ENCODE measurements around the gene ZNF646. TPM values are rescaled to one million over a fixed set of nuclear protein-coding genes. Genes with fewer than 3 reads are reported as not detected.

The ZNF646 gene
- total RNA-seq, 1 donor: 18.5 TPM

DNA sequence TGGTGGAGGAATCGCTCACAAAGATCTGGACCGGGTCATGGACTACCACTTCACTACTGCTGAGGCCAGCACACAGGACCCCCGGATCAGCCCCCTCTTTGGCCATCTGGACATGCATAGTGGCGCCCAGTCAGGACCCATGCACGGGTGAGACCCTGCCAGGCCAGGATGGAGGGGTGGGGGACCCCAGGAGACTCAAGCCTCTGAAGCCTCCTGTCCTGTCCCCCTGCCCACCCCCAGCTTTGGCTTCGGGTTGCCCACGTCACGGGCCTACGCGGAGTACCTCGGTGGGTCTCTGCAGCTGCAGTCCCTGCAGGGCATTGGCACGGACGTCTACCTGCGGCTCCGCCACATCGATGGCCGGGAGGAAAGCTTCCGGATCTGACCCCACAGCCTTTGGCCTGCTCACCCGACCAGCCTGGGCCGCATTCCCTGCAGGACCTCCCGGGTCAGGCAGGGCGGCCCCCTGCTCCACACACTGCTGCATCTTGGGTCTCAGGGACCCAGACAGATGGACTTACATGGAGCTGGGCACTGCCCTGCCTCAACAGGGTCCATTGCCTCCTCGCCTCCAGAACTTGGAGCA is 37.8 kb downstream of the ZNF646 start:
- no peak overlapping the region for H2AFZ ChIP-seq (ENCODE audit: low read length)
- H3K79me2 ChIP-seq (ENCODE audit: insufficient read depth, low read length): peaks cover 19% of the 10 kb centered on the region
- no peak overlapping the region for H3K4me3 ChIP-seq (ENCODE audit: insufficient read depth, low read length)
- no peak overlapping the region for H3K4me2 ChIP-seq (ENCODE audit: insufficient read depth, low read length)
- peaks cover 11% of the 10 kb centered on the region for H3K4me1 ChIP-seq (ENCODE audit: insufficient read depth, low read length)
- peaks cover 3% of the 10 kb centered on the region for H4K20me1 ChIP-seq (ENCODE audit: insufficient read depth, low read length)
- H3K27me3 ChIP-seq (ENCODE audit: insufficient read depth, low read length): no peaks in the 10 kb centered on the region
- TF ChIP-seq, protein P1, sequence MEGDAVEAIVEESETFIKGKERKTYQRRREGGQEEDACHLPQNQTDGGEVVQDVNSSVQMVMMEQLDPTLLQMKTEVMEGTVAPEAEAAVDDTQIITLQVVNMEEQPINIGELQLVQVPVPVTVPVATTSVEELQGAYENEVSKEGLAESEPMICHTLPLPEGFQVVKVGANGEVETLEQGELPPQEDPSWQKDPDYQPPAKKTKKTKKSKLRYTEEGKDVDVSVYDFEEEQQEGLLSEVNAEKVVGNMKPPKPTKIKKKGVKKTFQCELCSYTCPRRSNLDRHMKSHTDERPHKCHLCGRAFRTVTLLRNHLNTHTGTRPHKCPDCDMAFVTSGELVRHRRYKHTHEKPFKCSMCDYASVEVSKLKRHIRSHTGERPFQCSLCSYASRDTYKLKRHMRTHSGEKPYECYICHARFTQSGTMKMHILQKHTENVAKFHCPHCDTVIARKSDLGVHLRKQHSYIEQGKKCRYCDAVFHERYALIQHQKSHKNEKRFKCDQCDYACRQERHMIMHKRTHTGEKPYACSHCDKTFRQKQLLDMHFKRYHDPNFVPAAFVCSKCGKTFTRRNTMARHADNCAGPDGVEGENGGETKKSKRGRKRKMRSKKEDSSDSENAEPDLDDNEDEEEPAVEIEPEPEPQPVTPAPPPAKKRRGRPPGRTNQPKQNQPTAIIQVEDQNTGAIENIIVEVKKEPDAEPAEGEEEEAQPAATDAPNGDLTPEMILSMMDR (IDR thresholded peaks at IDR 0.05; ENCODE audit: extremely low read depth, low read depth, low read length): no peak
- no peaks in the 10 kb centered on the region for H3K9me3 ChIP-seq (ENCODE audit: low read depth, low read length)
- peaks cover 38% of the 10 kb centered on the region for H3K36me3 ChIP-seq (ENCODE audit: insufficient read depth, low read length)
- peak; percentile 29 for DNase-seq (ENCODE audit: insufficient read length, low spot score, missing footprints)
- H3K27ac ChIP-seq (ENCODE audit: low read depth, low read length): no peak overlapping the region

DNA sequence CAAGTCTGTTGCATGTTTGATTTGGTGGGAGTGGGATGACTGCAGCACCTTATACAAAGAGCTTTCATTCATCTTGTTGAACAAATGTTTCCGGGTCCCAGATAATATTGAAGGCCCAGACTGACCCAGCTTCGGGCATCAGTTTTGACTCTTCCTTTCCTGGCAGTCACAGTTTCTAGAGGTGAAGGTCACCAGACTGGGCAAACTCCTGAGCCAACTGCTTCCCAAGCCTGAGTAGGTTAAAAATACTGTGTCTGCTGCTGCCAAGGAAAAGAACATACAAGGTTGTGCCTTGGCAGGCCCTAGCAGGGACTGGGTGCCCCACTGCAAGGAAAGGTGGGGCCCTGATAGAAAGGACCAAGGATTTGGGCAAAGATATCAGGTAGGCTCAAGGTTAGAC is 38.5 kb downstream of the ZNF646 start:
- H3K9me3 ChIP-seq (ENCODE audit: low read depth, low read length): no peaks in the 10 kb centered on the region
- H2AFZ ChIP-seq (ENCODE audit: low read length): no peak overlapping the region
- no peak overlapping the region for H3K4me2 ChIP-seq (ENCODE audit: insufficient read depth, low read length)
- H3K4me3 ChIP-seq (ENCODE audit: insufficient read depth, low read length): no peak overlapping the region
- TF ChIP-seq, protein P1 (IDR thresholded peaks at IDR 0.05; ENCODE audit: extremely low read depth, low read depth, low read length): no peak
- H3K27me3 ChIP-seq (ENCODE audit: insufficient read depth, low read length): no peaks in the 10 kb centered on the region
- peak; percentile 73 for DNase-seq (ENCODE audit: insufficient read length, low spot score, missing footprints)
- peaks cover 38% of the 10 kb centered on the region for H3K36me3 ChIP-seq (ENCODE audit: insufficient read depth, low read length)
- peaks cover 3% of the 10 kb centered on the region for H4K20me1 ChIP-seq (ENCODE audit: insufficient read depth, low read length)
- peaks cover 19% of the 10 kb centered on the region for H3K79me2 ChIP-seq (ENCODE audit: insufficient read depth, low read length)
- H3K27ac ChIP-seq (ENCODE audit: low read depth, low read length): no peak overlapping the region
- peaks cover 11% of the 10 kb centered on the region for H3K4me1 ChIP-seq (ENCODE audit: insufficient read depth, low read length)

DNA sequence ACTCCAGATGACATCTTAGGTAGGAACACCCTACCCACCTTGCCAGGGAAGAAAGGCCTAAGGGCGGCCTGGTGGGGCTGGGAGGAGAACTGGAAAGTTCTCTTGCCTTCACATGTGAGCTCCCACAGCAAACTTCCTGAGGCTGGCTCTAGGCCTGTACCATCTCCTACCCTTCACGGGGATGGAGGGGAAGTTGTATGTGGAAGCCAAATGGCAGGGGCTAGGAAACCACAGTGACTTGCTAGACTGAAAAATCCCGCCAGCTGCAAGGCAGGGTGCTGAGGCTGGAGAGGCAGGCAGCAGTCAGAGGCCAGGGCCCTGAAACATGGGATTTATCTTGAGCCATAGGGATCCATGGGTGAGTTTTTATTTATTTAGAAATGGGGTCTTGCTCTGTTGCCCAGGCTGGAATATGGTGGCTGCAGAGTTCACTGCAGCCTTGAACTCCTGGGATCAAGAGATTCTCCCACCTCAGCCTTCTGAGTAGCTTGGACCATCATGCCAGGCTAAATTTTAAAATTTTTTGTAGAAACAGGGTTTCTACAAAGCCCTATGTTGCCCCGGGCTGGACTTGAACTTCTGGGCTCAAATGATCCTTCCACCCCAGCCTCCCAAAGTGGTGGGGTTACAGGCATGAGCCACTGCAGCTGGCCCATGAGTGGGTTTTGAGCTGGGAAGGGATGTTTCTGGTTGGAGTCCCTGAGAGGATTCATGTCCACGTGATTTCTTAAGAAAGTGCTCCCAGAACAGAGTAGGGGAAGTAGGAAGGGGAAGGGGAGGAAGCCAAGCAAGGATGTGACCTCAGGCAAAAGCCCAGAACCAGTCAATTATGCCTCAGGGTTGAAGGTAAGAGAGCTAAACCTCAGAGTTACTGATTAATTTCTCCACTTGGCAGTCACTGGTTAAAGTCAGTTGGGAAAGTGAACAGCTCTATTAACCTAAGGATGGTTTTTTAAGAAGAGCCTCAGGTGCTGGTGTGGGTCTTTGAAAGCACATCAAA is 39.2 kb downstream of the ZNF646 start:
- Histone ChIP-seq H3K4me2 (ENCODE audit: insufficient read depth, low read length) (no peak overlapping the region), H3K4me3 (ENCODE audit: insufficient read depth, low read length) (no peak overlapping the region), H2AFZ (ENCODE audit: low read length) (no peak overlapping the region), H3K36me3 (ENCODE audit: insufficient read depth, low read length) (peaks cover 38% of the 10 kb centered on the region), H3K79me2 (ENCODE audit: insufficient read depth, low read length) (peaks cover 18% of the 10 kb centered on the region), H3K27me3 (ENCODE audit: insufficient read depth, low read length) (no peaks in the 10 kb centered on the region), H3K9me3 (ENCODE audit: low read depth, low read length) (no peaks in the 10 kb centered on the region), H3K4me1 (ENCODE audit: insufficient read depth, low read length) (peaks cover 16% of the 10 kb centered on the region), H4K20me1 (ENCODE audit: insufficient read depth, low read length) (peaks cover 4% of the 10 kb centered on the region), H3K27ac (ENCODE audit: low read depth, low read length) (no peak overlapping the region)
- TF ChIP-seq, protein P1 (IDR thresholded peaks at IDR 0.05; ENCODE audit: extremely low read depth, low read depth, low read length): no peak
- DNase-seq (ENCODE audit: insufficient read length, low spot score, missing footprints): peak; percentile 47

DNA sequence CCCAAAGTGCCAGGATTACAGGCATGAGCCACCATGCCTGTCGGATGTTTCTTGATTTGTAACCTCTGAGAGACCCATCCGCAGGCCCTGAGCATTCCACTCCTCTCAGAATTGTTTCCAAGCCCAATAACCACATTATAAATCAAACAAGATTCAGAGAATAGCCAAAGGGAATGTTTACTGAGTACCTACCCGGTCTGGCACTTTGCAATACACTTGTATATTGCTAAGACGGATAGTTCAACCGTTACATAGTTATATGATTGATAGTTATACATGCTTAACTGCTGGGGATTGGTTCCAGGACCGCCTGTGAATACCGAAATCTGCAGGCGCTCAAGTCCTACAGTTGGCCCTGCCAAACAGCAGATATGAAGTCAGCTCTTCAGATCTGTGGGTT is 40.2 kb downstream of the ZNF646 start:
- Histone ChIP-seq H3K27ac (ENCODE audit: low read depth, low read length) (no peak overlapping the region), H3K4me1 (ENCODE audit: insufficient read depth, low read length) (peaks cover 12% of the 10 kb centered on the region), H3K79me2 (ENCODE audit: insufficient read depth, low read length) (peaks cover 16% of the 10 kb centered on the region), H3K9me3 (ENCODE audit: low read depth, low read length) (no peaks in the 10 kb centered on the region), H3K36me3 (ENCODE audit: insufficient read depth, low read length) (peaks cover 39% of the 10 kb centered on the region), H3K27me3 (ENCODE audit: insufficient read depth, low read length) (no peaks in the 10 kb centered on the region), H3K4me3 (ENCODE audit: insufficient read depth, low read length) (no peak overlapping the region), H4K20me1 (ENCODE audit: insufficient read depth, low read length) (peaks cover 9% of the 10 kb centered on the region), H3K4me2 (ENCODE audit: insufficient read depth, low read length) (no peak overlapping the region), H2AFZ (ENCODE audit: low read length) (no peak overlapping the region)
- DNase-seq (ENCODE audit: insufficient read length, low spot score, missing footprints): peak; percentile 35
- TF ChIP-seq, protein P1 (IDR thresholded peaks at IDR 0.05; ENCODE audit: extremely low read depth, low read depth, low read length): no peak

All from osteoblast (primary cell).